ENCODE results near the gene PERM1.
A peak's percentile ranks its signal among the peaks of the same experiment; 100 is the strongest.
"Not testable (repeated sequence)": the region's sequence is repeated elsewhere in the genome, so short reads cannot be mapped to it uniquely, and the experiment has no call there.

Gene PERM1

GRCh38 chr1:1020000-1020404 lies 38.1 kb upstream of the PERM1 start, which contains the start of gene AGRN:
Gene AGRN (plus strand): TSS chr1:1020120. CDS start chr1:1020173, 53 bp downstream.
- no peaks in the 10 kb centered on the region for H3F3A ChIP-seq (ENCODE audit: low read depth)
- no peaks in the 10 kb centered on the region for H3K27me3 ChIP-seq (ENCODE audit: insufficient read depth, low read length, poor library complexity, severe bottlenecking)
- peaks cover 9% of the 10 kb centered on the region for H4K20me1 ChIP-seq (ENCODE audit: insufficient read depth, low read length, poor library complexity, severe bottlenecking)
- no peaks in the 10 kb centered on the region for H3K79me2 ChIP-seq (ENCODE audit: insufficient read depth, low read length)
- H3K9me3 ChIP-seq (ENCODE audit: insufficient read depth, low read depth, low read length): no peaks in the 10 kb centered on the region
- peak within 1 kb of the TSS; percentile 72 for H3K9ac ChIP-seq (ENCODE audit: low read depth, low read length, poor library complexity, severe bottlenecking)
- H3K9me2 ChIP-seq (replicated peaks; ENCODE audit: low read depth, low read length): no peaks in the 10 kb centered on the region
- TF ChIP-seq EZH2phosphoT487 (IDR thresholded peaks at IDR 0.05; ENCODE audit: borderline replicate concordance): no peak
- TF ChIP-seq, protein P1, sequence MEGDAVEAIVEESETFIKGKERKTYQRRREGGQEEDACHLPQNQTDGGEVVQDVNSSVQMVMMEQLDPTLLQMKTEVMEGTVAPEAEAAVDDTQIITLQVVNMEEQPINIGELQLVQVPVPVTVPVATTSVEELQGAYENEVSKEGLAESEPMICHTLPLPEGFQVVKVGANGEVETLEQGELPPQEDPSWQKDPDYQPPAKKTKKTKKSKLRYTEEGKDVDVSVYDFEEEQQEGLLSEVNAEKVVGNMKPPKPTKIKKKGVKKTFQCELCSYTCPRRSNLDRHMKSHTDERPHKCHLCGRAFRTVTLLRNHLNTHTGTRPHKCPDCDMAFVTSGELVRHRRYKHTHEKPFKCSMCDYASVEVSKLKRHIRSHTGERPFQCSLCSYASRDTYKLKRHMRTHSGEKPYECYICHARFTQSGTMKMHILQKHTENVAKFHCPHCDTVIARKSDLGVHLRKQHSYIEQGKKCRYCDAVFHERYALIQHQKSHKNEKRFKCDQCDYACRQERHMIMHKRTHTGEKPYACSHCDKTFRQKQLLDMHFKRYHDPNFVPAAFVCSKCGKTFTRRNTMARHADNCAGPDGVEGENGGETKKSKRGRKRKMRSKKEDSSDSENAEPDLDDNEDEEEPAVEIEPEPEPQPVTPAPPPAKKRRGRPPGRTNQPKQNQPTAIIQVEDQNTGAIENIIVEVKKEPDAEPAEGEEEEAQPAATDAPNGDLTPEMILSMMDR (conservative IDR thresholded peaks at IDR 0.05; ENCODE audit: low read length): no peak
- H3K4me2 ChIP-seq (ENCODE audit: low read depth, low read length, poor library complexity, severe bottlenecking): peak within 1 kb of the TSS; percentile 67
- H3K4me1 ChIP-seq (ENCODE audit: insufficient read depth, low read length, poor library complexity, severe bottlenecking): peaks cover 15% of the 10 kb centered on the region
- no peaks in the 10 kb centered on the region for H3K36me3 ChIP-seq (ENCODE audit: insufficient read depth, low read length)
- H3K4me3 ChIP-seq (ENCODE audit: low read length, poor library complexity, severe bottlenecking): peak within 1 kb of the TSS; percentile 72
- H2AFZ ChIP-seq (ENCODE audit: low read length): peak within 1 kb of the TSS; percentile 43; the same call in 1 of the 2 replicates

- Histone ChIP-seq H4K20me1 (ENCODE audit: insufficient read depth, low read length, poor library complexity, severe bottlenecking) (peaks cover 9% of the 10 kb centered on the region), H3K9me3 (ENCODE audit: insufficient read depth, low read depth, low read length) (no peaks in the 10 kb centered on the region), H3K79me2 (ENCODE audit: insufficient read depth, low read length) (no peaks in the 10 kb centered on the region), H2AFZ (ENCODE audit: low read length) (no peak overlapping the region), H3K4me1 (ENCODE audit: insufficient read depth, low read length, poor library complexity, severe bottlenecking) (peaks cover 21% of the 10 kb centered on the region), H3K9ac (ENCODE audit: low read depth, low read length, poor library complexity, severe bottlenecking) (no peak overlapping the region), H3F3A (ENCODE audit: low read depth) (no peaks in the 10 kb centered on the region), H3K36me3 (ENCODE audit: insufficient read depth, low read length) (no peaks in the 10 kb centered on the region), H3K9me2 (replicated peaks; ENCODE audit: low read depth, low read length) (no peaks in the 10 kb centered on the region), H3K4me3 (ENCODE audit: low read length, poor library complexity, severe bottlenecking) (peak overlapping the region; percentile 65), H3K27me3 (ENCODE audit: insufficient read depth, low read length, poor library complexity, severe bottlenecking) (no peaks in the 10 kb centered on the region), H3K4me2 (ENCODE audit: low read depth, low read length, poor library complexity, severe bottlenecking) (peak overlapping the region; percentile 56)
- TF ChIP-seq, protein P1 (conservative IDR thresholded peaks at IDR 0.05; ENCODE audit: low read length): peak; percentile 39; the same call in 1 of the 2 replicates
- TF ChIP-seq EZH2phosphoT487 (IDR thresholded peaks at IDR 0.05; ENCODE audit: borderline replicate concordance): no peak
These were observed 37.5 kb upstream of the PERM1 start for GRCh38 chr1:1019122-1019999.

- not testable (repeated sequence) for H3K4me3 ChIP-seq (ENCODE audit: low read length, poor library complexity, severe bottlenecking); H3K27me3 ChIP-seq (ENCODE audit: insufficient read depth, low read length, poor library complexity, severe bottlenecking); H3F3A ChIP-seq (ENCODE audit: low read depth); H2AFZ ChIP-seq (ENCODE audit: low read length); H4K20me1 ChIP-seq (ENCODE audit: insufficient read depth, low read length, poor library complexity, severe bottlenecking); H3K79me2 ChIP-seq (ENCODE audit: insufficient read depth, low read length); H3K9ac ChIP-seq (ENCODE audit: low read depth, low read length, poor library complexity, severe bottlenecking); H3K9me3 ChIP-seq (ENCODE audit: insufficient read depth, low read depth, low read length); H3K9me2 ChIP-seq (replicated peaks; ENCODE audit: low read depth, low read length); H3K4me2 ChIP-seq (ENCODE audit: low read depth, low read length, poor library complexity, severe bottlenecking); H3K36me3 ChIP-seq (ENCODE audit: insufficient read depth, low read length)
- peaks cover 27% of the 10 kb centered on the region for H3K4me1 ChIP-seq (ENCODE audit: insufficient read depth, low read length, poor library complexity, severe bottlenecking)
These were observed 36.4 kb upstream of the PERM1 start for GRCh38 chr1:1018321-1018685.

DNA sequence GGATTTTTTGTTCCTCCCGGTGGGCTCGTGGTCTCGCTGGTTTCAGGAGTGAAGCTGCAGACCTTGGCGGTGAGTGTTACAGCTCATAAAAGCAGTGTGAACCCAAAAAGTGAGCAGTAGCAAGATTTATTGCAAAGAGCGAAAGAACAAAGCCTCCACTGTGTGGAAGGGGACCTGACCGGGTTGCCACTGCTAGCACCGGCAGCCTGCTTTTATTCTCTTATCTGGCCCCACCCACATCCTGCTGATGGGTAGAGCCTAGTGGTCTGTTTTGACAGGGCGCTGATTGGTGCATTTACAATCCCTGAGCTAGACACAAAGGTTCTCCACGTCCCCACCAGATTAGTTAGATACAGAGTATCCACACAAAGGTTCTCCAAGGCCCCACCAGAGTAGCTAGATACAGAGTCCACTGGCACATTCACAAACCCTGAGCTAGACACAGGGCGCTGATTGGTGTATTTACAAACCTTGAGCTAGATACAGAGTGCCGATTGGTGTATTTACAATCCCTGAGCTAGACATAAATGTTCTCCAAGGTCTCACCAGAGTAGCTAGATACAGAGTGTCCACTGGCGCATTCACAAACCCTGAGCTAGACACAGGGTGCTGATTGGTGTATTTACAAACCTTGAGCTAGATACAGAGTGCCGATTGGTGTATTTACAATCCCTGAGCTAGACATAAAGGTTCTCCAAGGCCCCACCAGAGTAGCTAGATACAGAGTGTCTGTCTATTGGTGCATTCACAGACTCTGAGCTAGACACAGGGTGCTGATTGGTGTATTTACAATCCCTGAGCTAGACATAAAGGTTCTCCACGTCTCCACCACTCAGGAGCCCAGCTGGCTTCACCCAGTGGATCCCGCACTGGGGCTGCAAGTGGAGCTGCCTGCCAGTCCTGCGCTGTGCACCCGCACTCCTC lies 35.8 kb upstream of the PERM1 start:
- H3K79me2 ChIP-seq (ENCODE audit: insufficient read depth, low read length); H3F3A ChIP-seq (ENCODE audit: low read depth); H3K9ac ChIP-seq (ENCODE audit: low read depth, low read length, poor library complexity, severe bottlenecking); H3K4me2 ChIP-seq (ENCODE audit: low read depth, low read length, poor library complexity, severe bottlenecking); H3K27me3 ChIP-seq (ENCODE audit: insufficient read depth, low read length, poor library complexity, severe bottlenecking); H3K36me3 ChIP-seq (ENCODE audit: insufficient read depth, low read length); H3K9me2 ChIP-seq (replicated peaks; ENCODE audit: low read depth, low read length); H3K4me3 ChIP-seq (ENCODE audit: low read length, poor library complexity, severe bottlenecking); H4K20me1 ChIP-seq (ENCODE audit: insufficient read depth, low read length, poor library complexity, severe bottlenecking); H2AFZ ChIP-seq (ENCODE audit: low read length); H3K9me3 ChIP-seq (ENCODE audit: insufficient read depth, low read depth, low read length): not testable (repeated sequence)
- H3K4me1 ChIP-seq (ENCODE audit: insufficient read depth, low read length, poor library complexity, severe bottlenecking): peaks cover 29% of the 10 kb centered on the region

All from Loucy (cell line).